ENCODE measurements around the gene ZNF324B. TPM values are rescaled to one million over a fixed set of nuclear protein-coding genes. Genes with fewer than 3 reads are reported as not detected.
"Not testable (repeated sequence)": the region's sequence is repeated elsewhere in the genome, so short reads cannot be mapped to it uniquely, and the experiment has no call there.

Gene ZNF324B
- total and polyA plus RNA-seq, 7 donors = 2.5 to 8.9 (median 4.5) TPM

DNA sequence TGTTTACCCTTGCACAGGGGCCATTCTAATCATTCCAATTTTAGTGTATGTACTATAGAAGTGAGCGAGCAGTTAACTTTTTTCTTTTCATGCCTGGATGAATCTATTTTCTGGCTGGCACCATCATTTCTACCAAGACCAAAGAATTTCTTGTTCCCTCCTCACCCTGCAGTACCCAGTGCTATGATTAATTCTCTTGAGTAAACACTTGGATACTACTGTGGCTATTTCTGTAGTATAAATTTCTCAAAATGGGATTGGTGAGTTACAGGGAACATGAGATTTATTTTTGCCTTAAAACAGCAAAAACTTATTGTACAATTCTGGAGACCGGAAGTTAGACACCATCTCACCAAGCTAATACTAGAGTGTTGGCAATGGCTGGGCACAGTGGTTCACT, 32.4 kb downstream of the ZNF324B start:
- Histone ChIP-seq H3K27me3 (ENCODE audit: insufficient read depth in 3 of 3, low read length in 2 of 3) (no peaks in the 10 kb centered on the region), H3K27ac (no peak overlapping the region), H3K4me1 (no peaks in the 10 kb centered on the region), H3K9me3 (no peaks in the 10 kb centered on the region), H3K4me3 (no peak overlapping the region), H3K36me3 (ENCODE audit: insufficient read depth in 1 of 2, low read depth in 1 of 2) (peaks cover 0 to 28% of the 10 kb centered on the region in 2 donors)
- TF ChIP-seq, protein P1, sequence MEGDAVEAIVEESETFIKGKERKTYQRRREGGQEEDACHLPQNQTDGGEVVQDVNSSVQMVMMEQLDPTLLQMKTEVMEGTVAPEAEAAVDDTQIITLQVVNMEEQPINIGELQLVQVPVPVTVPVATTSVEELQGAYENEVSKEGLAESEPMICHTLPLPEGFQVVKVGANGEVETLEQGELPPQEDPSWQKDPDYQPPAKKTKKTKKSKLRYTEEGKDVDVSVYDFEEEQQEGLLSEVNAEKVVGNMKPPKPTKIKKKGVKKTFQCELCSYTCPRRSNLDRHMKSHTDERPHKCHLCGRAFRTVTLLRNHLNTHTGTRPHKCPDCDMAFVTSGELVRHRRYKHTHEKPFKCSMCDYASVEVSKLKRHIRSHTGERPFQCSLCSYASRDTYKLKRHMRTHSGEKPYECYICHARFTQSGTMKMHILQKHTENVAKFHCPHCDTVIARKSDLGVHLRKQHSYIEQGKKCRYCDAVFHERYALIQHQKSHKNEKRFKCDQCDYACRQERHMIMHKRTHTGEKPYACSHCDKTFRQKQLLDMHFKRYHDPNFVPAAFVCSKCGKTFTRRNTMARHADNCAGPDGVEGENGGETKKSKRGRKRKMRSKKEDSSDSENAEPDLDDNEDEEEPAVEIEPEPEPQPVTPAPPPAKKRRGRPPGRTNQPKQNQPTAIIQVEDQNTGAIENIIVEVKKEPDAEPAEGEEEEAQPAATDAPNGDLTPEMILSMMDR (IDR thresholded peaks at IDR 0.05) = no peak
- intact Hi-C loops (cut with DNase I) = no loop called here
- DNase-seq (no peak), ATAC-seq (no peak)
- 89 to 94% (median 93%) methylated on average over 2 of the region's 2 CpGs for WGBS, 3 donors

DNA sequence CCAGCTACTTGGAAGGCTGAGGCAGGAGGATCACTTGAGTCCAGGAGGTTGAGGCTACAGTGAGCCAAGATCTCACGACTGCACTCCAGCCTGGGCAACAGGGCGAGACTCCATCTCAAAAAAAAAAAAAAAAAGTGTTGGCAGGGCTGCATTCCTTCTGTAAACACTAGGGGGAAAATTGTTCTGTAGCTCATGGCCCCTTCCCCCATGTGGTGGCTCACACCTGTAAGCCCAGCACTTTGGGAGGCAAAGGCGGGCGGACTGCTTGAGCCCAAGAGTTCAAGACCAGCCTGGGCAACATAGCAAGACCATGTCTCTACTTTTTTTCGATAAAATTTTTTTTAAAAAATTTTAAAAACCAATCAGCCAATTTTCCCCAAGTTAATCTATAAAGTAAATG, 32.9 kb downstream of the ZNF324B start:
- peaks cover 0 to 23% of the 10 kb centered on the region in 2 donors for H3K36me3 ChIP-seq (ENCODE audit: insufficient read depth in 1 of 2, low read depth in 1 of 2)
- H3K27me3 ChIP-seq (ENCODE audit: insufficient read depth in 3 of 3, low read length in 2 of 3); intact Hi-C loops (cut with DNase I); ATAC-seq; H3K9me3 ChIP-seq; H3K4me1 ChIP-seq; DNase-seq; H3K4me3 ChIP-seq; H3K27ac ChIP-seq: not testable (repeated sequence)
- 91 to 100% (median 93%) methylated on average over 5 of the region's 5 CpGs for WGBS, 3 donors

DNA sequence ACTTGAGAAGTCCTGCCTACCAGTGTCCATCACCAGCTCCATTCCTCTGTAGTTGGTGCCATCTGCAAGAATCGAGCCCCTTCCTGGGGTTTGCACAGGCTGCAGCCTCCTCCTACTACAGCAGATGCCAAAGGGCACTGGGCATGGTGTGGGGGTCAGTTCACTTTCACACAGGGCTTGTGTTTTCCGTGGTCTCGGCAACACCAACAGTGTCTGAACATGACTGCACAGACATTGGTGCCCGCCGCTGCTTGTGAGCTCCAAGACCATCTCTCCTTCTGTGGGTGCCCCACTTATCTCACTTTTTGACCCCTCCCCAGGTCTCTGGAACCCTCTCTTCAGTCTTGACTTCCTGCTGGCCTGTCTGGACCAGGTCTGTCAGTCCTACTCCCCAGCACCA, 40.0 kb downstream of the ZNF324B start:
- Histone ChIP-seq H3K36me3 (ENCODE audit: insufficient read depth in 1 of 2, low read depth in 1 of 2) (no peaks in the 10 kb centered on the region), H3K9me3 (no peaks in the 10 kb centered on the region), H3K4me1 (no peaks in the 10 kb centered on the region), H3K27me3 (ENCODE audit: insufficient read depth in 3 of 3, low read length in 2 of 3) (no peaks in the 10 kb centered on the region), H3K27ac (no peak overlapping the region), H3K4me3 (no peak overlapping the region)
- DNase-seq (no peak), ATAC-seq (no peak)
- intact Hi-C loops (cut with DNase I) = no loop called here
- WGBS, 3 donors = 78 to 87% (median 83%) methylated on average over 5 of the region's 5 CpGs
- TF ChIP-seq, protein P1 (IDR thresholded peaks at IDR 0.05) = no peak

DNA sequence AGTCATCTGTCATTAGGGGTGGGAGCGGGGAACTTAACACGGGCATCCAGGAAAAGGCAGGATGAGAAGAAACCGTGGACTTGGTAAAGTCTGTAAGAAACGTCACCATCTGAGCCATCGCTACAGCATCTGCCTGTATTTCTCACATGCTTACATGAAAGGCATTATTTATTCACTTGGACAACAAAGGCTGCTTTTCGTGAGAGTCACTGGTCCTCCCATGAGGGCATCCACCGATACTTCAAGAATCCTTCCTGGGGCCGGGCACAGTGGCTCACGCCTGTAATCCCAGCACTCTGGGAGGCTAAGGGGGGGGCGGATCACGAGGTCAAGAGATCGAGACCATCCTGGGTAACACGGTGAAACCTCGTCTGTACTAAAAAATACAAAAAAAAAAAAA, 40.8 kb downstream of the ZNF324B start:
- Histone ChIP-seq H3K4me3 (no peak overlapping the region), H3K27me3 (ENCODE audit: insufficient read depth in 3 of 3, low read length in 2 of 3) (no peaks in the 10 kb centered on the region), H3K4me1 (no peaks in the 10 kb centered on the region), H3K27ac (no peak overlapping the region), H3K9me3 (no peaks in the 10 kb centered on the region), H3K36me3 (ENCODE audit: insufficient read depth in 1 of 2, low read depth in 1 of 2) (no peaks in the 10 kb centered on the region)
- WGBS, 3 donors = 77 to 91% (median 86%) methylated on average over 14 of the region's 14 CpGs
- TF ChIP-seq, protein P1 (IDR thresholded peaks at IDR 0.05) = no peak
- DNase-seq = no peak
- intact Hi-C loops (cut with DNase I) = no loop called here
- ATAC-seq = no peak

DNA sequence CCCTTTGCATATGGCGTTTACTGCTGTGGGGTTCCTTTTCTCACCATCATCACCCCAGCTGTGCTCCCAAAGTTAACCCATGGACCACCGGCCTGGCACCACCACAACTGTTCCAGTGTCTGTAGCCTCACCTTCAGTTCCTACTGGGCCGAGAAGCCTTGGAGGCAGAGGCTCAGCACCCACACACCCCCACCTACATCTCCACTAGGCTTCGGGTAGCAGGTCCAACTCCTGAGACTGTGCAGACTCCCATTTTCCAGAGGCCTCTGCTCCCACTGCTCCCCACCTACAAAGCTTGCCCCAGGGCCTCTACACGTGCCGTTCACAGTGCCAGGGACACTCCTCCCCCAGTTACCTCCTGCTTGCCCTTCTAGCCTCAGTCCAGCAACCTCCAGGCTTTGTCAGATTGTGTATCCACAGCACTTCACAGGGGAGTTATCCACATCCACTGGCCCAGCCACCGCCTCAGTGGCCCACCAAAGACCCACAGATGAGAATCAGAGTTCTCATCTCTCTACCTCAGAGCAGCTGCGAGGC, 46.3 kb downstream of the ZNF324B start:
- WGBS, 3 donors = 79 to 83% (median 82%) methylated on average over 7 to 8 of the region's 8 CpGs
- DNase-seq = no peak
- Histone ChIP-seq H3K4me3 (no peak overlapping the region), H3K4me1 (peaks cover 19% of the 10 kb centered on the region), H3K36me3 (ENCODE audit: insufficient read depth in 1 of 2, low read depth in 1 of 2) (no peaks in the 10 kb centered on the region), H3K27me3 (ENCODE audit: insufficient read depth in 3 of 3, low read length in 2 of 3) (no peaks in the 10 kb centered on the region), H3K9me3 (no peaks in the 10 kb centered on the region), H3K27ac (no peak overlapping the region)
- no peak for ATAC-seq
- TF ChIP-seq, protein P1 (IDR thresholded peaks at IDR 0.05) = no peak
- intact Hi-C loops (cut with DNase I) = no loop called here

Measured in psoas muscle (tissue), 8 donors.